ENCODE data around the gene TSG101.

TSG101 gene

DNA sequence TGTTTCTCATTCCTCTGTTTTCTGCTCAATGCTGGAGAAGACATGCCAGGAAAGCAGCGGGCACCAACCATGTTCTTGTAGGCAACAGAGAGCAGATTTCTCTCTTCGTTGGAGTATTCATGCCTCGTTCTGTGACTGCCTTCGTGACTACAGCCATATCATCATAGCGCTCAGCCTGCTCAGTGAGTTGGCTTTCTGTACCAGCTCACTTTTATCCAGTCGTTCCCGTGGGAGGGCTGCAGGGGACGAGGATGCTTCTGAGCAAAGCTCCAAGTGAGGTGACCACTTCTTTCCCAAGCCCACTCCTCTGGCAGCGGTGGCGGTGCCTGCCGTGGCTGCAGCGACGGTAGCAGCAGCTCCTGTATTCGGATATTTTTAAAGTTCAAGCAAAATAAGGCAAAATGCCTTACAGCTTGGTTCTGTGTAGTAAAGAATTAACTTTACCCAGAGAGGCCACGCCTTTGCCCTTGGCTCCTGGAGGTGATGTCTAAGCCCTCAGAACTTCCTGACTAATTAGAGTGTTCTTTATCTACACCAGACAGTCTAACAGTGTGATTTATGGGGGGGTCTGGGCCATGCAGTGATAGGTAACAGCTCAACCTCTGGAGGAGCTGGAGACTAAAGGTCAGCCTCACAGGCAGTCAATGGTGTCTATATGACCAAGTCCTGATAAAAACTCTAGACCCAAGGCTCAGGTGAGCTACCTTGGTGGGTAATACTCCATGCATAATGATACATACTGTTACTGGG, 35.8 kb downstream of the TSG101 start:
- Histone ChIP-seq H3K4me1 (no peaks in the 10 kb centered on the region), H3K9me3 (no peaks in the 10 kb centered on the region), H3K4me3 (no peak overlapping the region), H3K27me3 (no peaks in the 10 kb centered on the region), H3K36me3 (peaks cover 44 to 66% (median 53%) of the 10 kb centered on the region in 3 donors), H3K27ac (no peak overlapping the region)
- DNase-seq = no peak
- TF ChIP-seq, protein P1, sequence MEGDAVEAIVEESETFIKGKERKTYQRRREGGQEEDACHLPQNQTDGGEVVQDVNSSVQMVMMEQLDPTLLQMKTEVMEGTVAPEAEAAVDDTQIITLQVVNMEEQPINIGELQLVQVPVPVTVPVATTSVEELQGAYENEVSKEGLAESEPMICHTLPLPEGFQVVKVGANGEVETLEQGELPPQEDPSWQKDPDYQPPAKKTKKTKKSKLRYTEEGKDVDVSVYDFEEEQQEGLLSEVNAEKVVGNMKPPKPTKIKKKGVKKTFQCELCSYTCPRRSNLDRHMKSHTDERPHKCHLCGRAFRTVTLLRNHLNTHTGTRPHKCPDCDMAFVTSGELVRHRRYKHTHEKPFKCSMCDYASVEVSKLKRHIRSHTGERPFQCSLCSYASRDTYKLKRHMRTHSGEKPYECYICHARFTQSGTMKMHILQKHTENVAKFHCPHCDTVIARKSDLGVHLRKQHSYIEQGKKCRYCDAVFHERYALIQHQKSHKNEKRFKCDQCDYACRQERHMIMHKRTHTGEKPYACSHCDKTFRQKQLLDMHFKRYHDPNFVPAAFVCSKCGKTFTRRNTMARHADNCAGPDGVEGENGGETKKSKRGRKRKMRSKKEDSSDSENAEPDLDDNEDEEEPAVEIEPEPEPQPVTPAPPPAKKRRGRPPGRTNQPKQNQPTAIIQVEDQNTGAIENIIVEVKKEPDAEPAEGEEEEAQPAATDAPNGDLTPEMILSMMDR (IDR thresholded peaks at IDR 0.05) = no peak
- intact Hi-C loops (cut with DNase I; ENCODE audit: low total_unique reads) = loop anchor here (10.0 kb wide), 2 partner anchors 74 to 196 kb away; no protein-coding TSS in a partner anchor

- H3K36me3 ChIP-seq = peaks cover 44 to 63% (median 54%) of the 10 kb centered on the region in 3 donors
Observed at GRCh38 chr11:18490319-18490718, 36.4 kb downstream of the TSG101 start.

GRCh38 chr11:18485913-18486528, 40.7 kb downstream of the TSG101 start:
- H3K4me3 ChIP-seq = no peak overlapping the region
- TF ChIP-seq, protein P1 (IDR thresholded peaks at IDR 0.05) = no peak
- H3K4me1 ChIP-seq = no peaks in the 10 kb centered on the region
- H3K9me3 ChIP-seq = no peaks in the 10 kb centered on the region
- DNase-seq = no peak
- H3K27ac ChIP-seq = no peak overlapping the region
- H3K27me3 ChIP-seq = no peaks in the 10 kb centered on the region
- H3K36me3 ChIP-seq = peaks cover 44 to 86% (median 76%) of the 10 kb centered on the region in 3 donors
- intact Hi-C loops (cut with DNase I; ENCODE audit: low total_unique reads) = no loop called here

More at GRCh38 chr11:18490319-18490718, 36.4 kb downstream of the TSG101 start:
- no peaks in the 10 kb centered on the region for H3K9me3 ChIP-seq
- TF ChIP-seq, protein P1 (IDR thresholded peaks at IDR 0.05) = no peak
- intact Hi-C loops (cut with DNase I; ENCODE audit: low total_unique reads) = loop anchor here (10.0 kb wide), 2 partner anchors 74 to 196 kb away; no protein-coding TSS in a partner anchor
- no peaks in the 10 kb centered on the region for H3K4me1 ChIP-seq
- H3K4me3 ChIP-seq = no peak overlapping the region
- no peak overlapping the region for H3K27ac ChIP-seq
- H3K27me3 ChIP-seq = no peaks in the 10 kb centered on the region
- DNase-seq = no peak

- Histone ChIP-seq H3K4me3 (no peak overlapping the region), H3K36me3 (peaks cover 65 to 97% (median 75%) of the 10 kb centered on the region in 3 donors), H3K27ac (no peak overlapping the region), H3K27me3 (no peaks in the 10 kb centered on the region), H3K9me3 (no peaks in the 10 kb centered on the region), H3K4me1 (no peaks in the 10 kb centered on the region)
- TF ChIP-seq, protein P1 (IDR thresholded peaks at IDR 0.05) = no peak
- intact Hi-C loops (cut with DNase I; ENCODE audit: low total_unique reads) = no loop called here
- no peak for DNase-seq
Observed at GRCh38 chr11:18479063-18479462, 47.7 kb downstream of the TSG101 start.

DNA sequence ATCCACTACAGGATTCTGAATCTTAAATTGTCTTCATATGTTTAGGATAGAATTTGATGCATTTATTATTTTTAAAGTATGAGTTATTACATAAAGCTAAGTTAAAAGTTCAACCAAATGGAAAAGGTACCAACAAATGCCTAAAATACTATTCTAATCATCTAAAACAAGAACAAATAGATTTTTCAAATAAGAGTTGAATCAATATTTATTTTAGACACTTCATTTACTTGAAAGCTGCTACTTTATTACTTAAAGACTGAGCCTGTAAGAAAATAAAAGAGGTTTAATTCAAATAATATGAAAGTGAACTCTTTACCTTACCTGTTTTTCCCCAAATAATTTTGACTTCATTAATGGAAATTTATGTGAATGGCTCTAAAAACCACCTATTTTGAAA, 54.2 kb downstream of the TSG101 start:
- H3K27me3 ChIP-seq = no peaks in the 10 kb centered on the region
- H3K36me3 ChIP-seq = peaks cover 11 to 37% (median 13%) of the 10 kb centered on the region in 3 donors
- no peak overlapping the region for H3K4me3 ChIP-seq
- no peaks in the 10 kb centered on the region for H3K9me3 ChIP-seq
- no peak for DNase-seq
- H3K4me1 ChIP-seq = no peaks in the 10 kb centered on the region
- intact Hi-C loops (cut with DNase I; ENCODE audit: low total_unique reads) = no loop called here
- no peak overlapping the region for H3K27ac ChIP-seq
- TF ChIP-seq, protein P1 (IDR thresholded peaks at IDR 0.05) = no peak

All from tibial artery (tissue), 4 donors.